Measurements from ENCODE around the gene MIER1. TPM values are rescaled to one million over a fixed set of nuclear protein-coding genes. Genes with fewer than 3 reads are reported as not detected.
"Not testable (repeated sequence)": the region's sequence is repeated elsewhere in the genome, so short reads cannot be mapped to it uniquely, and the experiment has no call there.

Gene MIER1
- total RNA-seq, 4 donors from 2014 or later: 25.1 to 59.9 (median 44.9) TPM

- no peak overlapping the region for H3K4me3 ChIP-seq
- TF ChIP-seq POLR2A (IDR thresholded peaks at IDR 0.05): no peak
- H3K27me3 ChIP-seq: no peaks in the 10 kb centered on the region
- intact Hi-C loops (cut with DNase I; ENCODE audit: low total_unique reads): no loop called here
- no peaks in the 10 kb centered on the region for H3K4me1 ChIP-seq
- H3K36me3 ChIP-seq: no peaks in the 10 kb centered on the region
- no peak overlapping the region for H3K27ac ChIP-seq
- H3K9me3 ChIP-seq: no peaks in the 10 kb centered on the region
- DNase-seq: no peak
Measured at GRCh38 chr1:66957938-66958337, 33.1 kb downstream of the MIER1 start.

GRCh38 chr1:66966188-66966873 lies 41.5 kb downstream of the MIER1 start:
- H3K4me1 ChIP-seq; DNase-seq; intact Hi-C loops (cut with DNase I; ENCODE audit: low total_unique reads); H3K9me3 ChIP-seq; H3K4me3 ChIP-seq; H3K27me3 ChIP-seq; H3K27ac ChIP-seq; H3K36me3 ChIP-seq: not testable (repeated sequence)

- Histone ChIP-seq H3K4me1 (no peaks in the 10 kb centered on the region), H3K27ac (no peak overlapping the region), H3K9me3 (no peaks in the 10 kb centered on the region), H3K36me3 (no peaks in the 10 kb centered on the region), H3K4me3 (no peak overlapping the region), H3K27me3 (no peaks in the 10 kb centered on the region)
- DNase-seq: no peak
- intact Hi-C loops (cut with DNase I; ENCODE audit: low total_unique reads): no loop called here
- TF ChIP-seq CTCF (IDR thresholded peaks at IDR 0.05) (no peak), POLR2A (IDR thresholded peaks at IDR 0.05) (no peak)
Measured at GRCh38 chr1:66968574-66968973, 43.8 kb downstream of the MIER1 start.

- DNase-seq: no peak
- TF ChIP-seq POLR2A (IDR thresholded peaks at IDR 0.05): no peak
- TF ChIP-seq CTCF (IDR thresholded peaks at IDR 0.05): no peak
- H3K27ac ChIP-seq: no peak overlapping the region
- H3K4me3 ChIP-seq: no peak overlapping the region
- H3K36me3 ChIP-seq: no peaks in the 10 kb centered on the region
- intact Hi-C loops (cut with DNase I; ENCODE audit: low total_unique reads): no loop called here
- no peaks in the 10 kb centered on the region for H3K9me3 ChIP-seq
- no peaks in the 10 kb centered on the region for H3K27me3 ChIP-seq
- H3K4me1 ChIP-seq: peaks cover 0 to 5% of the 10 kb centered on the region in 2 donors
Measured at GRCh38 chr1:66978201-66978600, 53.4 kb downstream of the MIER1 start.

- H3K4me3 ChIP-seq; H3K27me3 ChIP-seq; intact Hi-C loops (cut with DNase I; ENCODE audit: low total_unique reads); H3K4me1 ChIP-seq; DNase-seq; H3K27ac ChIP-seq; H3K9me3 ChIP-seq; H3K36me3 ChIP-seq: not testable (repeated sequence)
Measured at GRCh38 chr1:66979621-66980020, 54.8 kb downstream of the MIER1 start.

- no peaks in the 10 kb centered on the region for H3K36me3 ChIP-seq
- H3K27ac ChIP-seq: peak overlapping the region; percentile 46 to 64
- H3K27me3 ChIP-seq: no peaks in the 10 kb centered on the region
- intact Hi-C loops (cut with DNase I; ENCODE audit: low total_unique reads): no loop called here
- peaks cover 0 to 5% of the 10 kb centered on the region in 2 donors for H3K4me1 ChIP-seq
- TF ChIP-seq CTCF (IDR thresholded peaks at IDR 0.05) (no peak), POLR2A (IDR thresholded peaks at IDR 0.05) (no peak)
- no peak for DNase-seq
- H3K4me3 ChIP-seq: no peak overlapping the region
- no peaks in the 10 kb centered on the region for H3K9me3 ChIP-seq
Measured at GRCh38 chr1:66980745-66981367, 56.1 kb downstream of the MIER1 start.
